Natural killer cell treated with Interleukin-12 subunit alpha and Interleukin-12 subunit beta and Interleukin-15 and Interleukin-18, amount 100 ng/mL, for 72 hours (primary cell): ENCODE data around the gene DDX31. TPM values are rescaled to one million over a fixed set of nuclear protein-coding genes. Genes with fewer than 3 reads are reported as not detected.
A peak's percentile ranks its signal among the peaks of the same experiment; 100 is the strongest.

ENCODE experiments used
- ATAC-seq, 2 donors: fragments of 150-1000 bp; cut with Tn5 transposase in 1 of 2; sonication (Bioruptor Pico), chemical (Tn5 transposase) in 1 of 2; 2 replicates each; pipeline ENCODE4 v1.10.0; 2021
- DNase-seq: peaks from one replicate; pipeline ENCODE4 v3.0.0; 2022; ENCODE audit warnings: low spot score
- H3K27ac Mint-ChIP-seq, 2 donors: 1 replicate in 1 of 2; 2 replicates in 1 of 2; pipeline ENCODE4 v1.8.0; 2022; ENCODE audit warnings: mixed read lengths in 2 of 2, mild to moderate bottlenecking in 1 of 2, moderate library complexity in 1 of 2
- H3K27me3 Mint-ChIP-seq, 2 donors: 1 replicate in 1 of 2; 2 replicates in 1 of 2; pipeline ENCODE4 v1.8.0; 2022; ENCODE audit warnings: mixed read lengths in 2 of 2
- H3K36me3 Mint-ChIP-seq: one replicate; pipeline ENCODE4 v1.8.0; 2022; ENCODE audit warnings: mixed read lengths
- H3K4me1 Mint-ChIP-seq, 2 donors: 1 replicate in 1 of 2; 2 replicates in 1 of 2; pipeline ENCODE4 v1.8.0; 2022; ENCODE audit warnings: low read depth in 2 of 2, mixed read lengths in 2 of 2, mild to moderate bottlenecking in 1 of 2
- H3K4me3 Mint-ChIP-seq: one replicate; pipeline ENCODE4 v1.8.0; 2022; ENCODE audit warnings: mixed read lengths
- H3K9me3 Mint-ChIP-seq: 2 replicates; pipeline ENCODE4 v1.8.0; 2022; ENCODE audit warnings: mixed read lengths
- total RNA-seq, 2 donors: library from RNA; stranded (reverse); gene quantifications; one replicate each; pipeline ENCODE4 v1.2.3, GENCODE V29; 2022

Gene DDX31
- total RNA-seq, 2 donors from 2014 or later, result 17.6 to 31.0 TPM

DNA sequence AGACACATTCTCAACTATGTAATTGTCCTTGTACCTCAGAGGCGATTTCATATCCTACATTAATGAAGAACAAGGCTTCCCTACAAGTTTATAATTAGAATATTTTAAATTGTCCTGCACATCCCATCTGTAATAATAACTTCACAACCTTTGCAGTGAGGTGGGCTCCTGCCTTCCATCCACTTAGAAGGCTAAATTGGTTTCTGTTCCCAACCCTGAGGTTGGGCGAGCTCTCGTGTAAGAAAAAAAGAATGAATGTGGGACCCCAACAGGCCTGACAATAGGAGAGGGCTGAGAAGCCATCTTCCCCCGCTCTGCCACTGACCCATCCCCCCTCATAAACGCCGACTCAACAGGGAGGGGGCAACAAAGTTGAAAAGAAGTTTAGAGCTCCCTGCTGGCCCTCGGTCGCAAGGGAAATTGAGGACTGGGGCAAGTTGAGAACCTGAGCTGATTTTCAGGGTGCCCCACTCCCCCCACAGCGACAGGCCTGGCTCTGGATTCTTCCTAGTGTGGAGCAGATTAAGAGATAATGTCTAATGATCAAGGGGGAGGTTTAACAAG lies 78.0 kb downstream of the DDX31 start:
- Mint-ChIP-seq H3K9me3 (no peaks in the 10 kb centered on the region), H3K27me3 (peaks cover 22% of the 10 kb centered on the region in 2 donors), H3K27ac (no peak overlapping the region), H3K4me3 (no peak overlapping the region), H3K36me3 (peaks cover 6% of the 10 kb centered on the region), H3K4me1 (peaks cover 6 to 11% of the 10 kb centered on the region in 2 donors)
- no peak for ATAC-seq
- DNase-seq, result no peak

DNA sequence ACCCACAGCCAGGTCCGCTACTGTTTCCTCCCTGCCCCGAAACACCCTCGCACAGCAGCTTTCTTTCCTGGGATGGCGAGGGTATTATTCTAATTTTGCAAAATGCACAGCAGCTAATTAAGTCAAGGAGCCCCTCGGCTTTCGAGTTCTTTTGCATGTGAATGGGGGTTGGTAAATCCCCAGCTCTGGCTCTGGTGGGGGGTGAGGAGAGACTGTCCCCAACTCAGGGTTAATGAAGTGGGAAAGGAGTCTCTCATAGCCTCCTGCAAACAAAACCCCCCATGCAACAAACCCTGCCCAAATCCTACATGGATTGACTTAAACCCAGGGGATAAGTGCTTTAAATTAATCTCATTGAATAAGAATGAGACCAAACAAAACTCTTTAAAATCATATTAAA lies 78.5 kb downstream of the DDX31 start:
- ATAC-seq, result no peak
- no peak overlapping the region for H3K27ac Mint-ChIP-seq

DNA sequence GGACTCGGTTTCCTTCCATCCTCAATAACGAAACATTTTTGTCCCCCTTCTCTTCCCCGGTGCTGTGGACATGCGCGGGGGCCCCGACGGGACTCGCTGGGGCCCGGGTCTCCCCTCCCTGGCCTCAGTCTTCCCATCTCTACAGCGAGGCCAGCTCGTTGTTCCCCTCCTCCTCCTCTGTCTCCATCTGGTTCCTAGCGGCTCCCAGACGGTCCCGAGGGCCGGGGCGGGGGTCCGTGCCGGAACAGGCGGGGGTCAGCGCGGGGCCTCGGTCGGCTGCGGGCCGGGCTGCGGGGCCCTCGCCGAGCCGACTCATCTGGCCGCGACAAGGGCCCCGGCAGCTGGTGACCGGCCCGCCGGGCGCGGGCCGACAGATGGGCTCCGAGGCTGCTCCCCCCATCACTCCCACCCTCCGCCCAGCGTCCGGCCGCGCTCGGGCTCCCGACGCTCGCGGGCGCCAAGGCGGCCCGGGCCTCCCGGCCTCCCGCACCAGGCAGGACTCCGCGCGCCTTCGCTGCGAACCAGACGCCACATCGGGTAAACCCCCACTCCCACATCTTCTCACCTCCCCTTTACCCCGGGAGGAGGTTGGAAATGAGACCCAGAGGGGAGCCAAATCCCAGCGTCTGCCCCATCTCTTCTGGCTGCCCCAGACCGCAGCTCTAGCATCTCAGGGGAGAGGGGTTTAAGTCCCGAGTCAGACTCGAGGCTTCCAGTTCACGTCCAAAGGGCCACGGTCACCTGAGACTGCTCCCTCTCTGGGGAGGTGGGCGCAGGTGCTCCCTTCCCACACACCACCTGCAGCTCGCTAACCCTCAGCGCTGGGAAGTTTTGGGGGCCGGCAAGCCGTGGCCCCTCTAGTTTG lies 79.2 kb downstream of the DDX31 start:
- no peak for ATAC-seq

More for the DNA sequence above, 78.5 kb downstream of the DDX31 start:
- Mint-ChIP-seq H3K36me3 (peaks cover 7% of the 10 kb centered on the region), H3K27me3 (peaks cover 24 to 26% of the 10 kb centered on the region in 2 donors), H3K4me1 (peaks cover 4 to 8% of the 10 kb centered on the region in 2 donors), H3K4me3 (no peak overlapping the region), H3K9me3 (no peaks in the 10 kb centered on the region)
- no peak for DNase-seq

DNA sequence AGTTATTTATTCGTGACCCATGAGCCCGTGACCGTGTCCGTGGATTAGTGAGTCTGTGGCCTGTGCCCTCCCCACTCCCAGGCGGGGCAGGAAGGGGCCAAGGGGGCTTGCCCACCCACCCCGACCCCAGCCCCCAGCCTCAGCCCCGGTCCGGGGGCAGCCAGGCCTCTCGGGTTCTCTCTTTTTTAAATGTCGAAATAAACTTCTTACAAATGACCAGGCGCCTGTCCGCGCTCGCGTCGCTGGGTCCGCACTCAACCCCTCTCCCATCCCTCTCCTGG lies 79.8 kb downstream of the DDX31 start:
- peaks cover 6 to 9% of the 10 kb centered on the region in 2 donors for H3K4me1 Mint-ChIP-seq
- H3K36me3 Mint-ChIP-seq, result peaks cover 11% of the 10 kb centered on the region
- H3K9me3 Mint-ChIP-seq, result no peaks in the 10 kb centered on the region
- no peak for ATAC-seq
- DNase-seq, result no peak
- H3K27ac Mint-ChIP-seq, result no peak overlapping the region
- H3K27me3 Mint-ChIP-seq, result peaks cover 31 to 34% of the 10 kb centered on the region in 2 donors
- H3K4me3 Mint-ChIP-seq, result no peak overlapping the region

More for the DNA sequence above, 79.2 kb downstream of the DDX31 start:
- Mint-ChIP-seq H3K4me3 (no peak overlapping the region), H3K4me1 (peaks cover 6 to 9% of the 10 kb centered on the region in 2 donors), H3K27ac (no peak overlapping the region), H3K36me3 (peaks cover 11% of the 10 kb centered on the region), H3K9me3 (no peaks in the 10 kb centered on the region), H3K27me3 (peaks cover 31 to 33% of the 10 kb centered on the region in 2 donors)
- DNase-seq, result no peak

DNA sequence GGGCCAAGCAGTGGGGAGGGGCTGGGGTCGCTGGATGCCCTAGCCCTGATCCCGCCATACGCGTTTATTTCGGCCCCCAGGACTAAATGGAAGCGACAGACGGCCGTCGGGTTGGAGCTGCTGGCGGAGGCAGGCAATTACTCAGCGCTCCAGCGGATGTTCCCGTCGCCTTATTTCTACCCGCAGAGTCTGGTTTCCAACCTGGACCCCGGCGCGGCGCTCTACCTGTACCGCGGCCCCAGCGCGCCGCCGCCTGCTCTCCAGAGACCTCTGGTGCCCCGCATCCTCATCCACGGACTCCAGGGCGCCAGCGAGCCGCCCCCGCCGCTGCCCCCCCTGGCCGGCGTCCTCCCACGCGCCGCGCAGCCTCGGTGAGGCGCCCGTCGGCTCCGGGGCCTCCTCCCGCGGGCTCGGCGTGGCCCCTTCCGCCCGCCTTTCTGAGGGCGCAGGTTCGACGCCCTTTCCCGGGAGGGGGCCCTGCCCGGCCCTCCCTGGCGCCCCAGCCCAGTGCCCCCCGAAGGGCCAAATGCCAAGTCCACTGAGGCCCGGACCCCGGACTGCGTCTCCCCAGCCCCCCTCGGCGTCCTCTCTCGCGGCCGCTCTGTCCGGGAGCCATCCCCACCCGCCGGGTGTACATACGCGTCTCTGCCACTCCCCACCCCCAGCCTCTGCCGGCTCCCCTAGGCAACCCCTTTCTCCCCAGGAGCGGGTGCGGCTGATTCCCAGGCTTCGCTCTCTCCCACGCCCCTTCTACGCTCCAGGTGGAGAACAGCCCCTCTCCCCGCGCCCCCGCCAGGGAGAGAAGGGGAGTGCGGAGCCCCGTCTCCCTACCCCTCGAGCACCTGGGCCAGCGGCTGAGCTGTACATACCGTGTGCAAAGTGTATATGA lies 80.4 kb downstream of the DDX31 start:
- DNase-seq (peak; percentile 40), ATAC-seq (peak; percentile 10 to 37)
- no peaks in the 10 kb centered on the region for H3K9me3 Mint-ChIP-seq
- H3K27me3 Mint-ChIP-seq, result peaks cover 36 to 40% of the 10 kb centered on the region in 2 donors
- H3K4me1 Mint-ChIP-seq, result peaks cover 6 to 9% of the 10 kb centered on the region in 2 donors
- peaks cover 11% of the 10 kb centered on the region for H3K36me3 Mint-ChIP-seq
- no peak overlapping the region for H3K27ac Mint-ChIP-seq
- H3K4me3 Mint-ChIP-seq, result no peak overlapping the region

DNA sequence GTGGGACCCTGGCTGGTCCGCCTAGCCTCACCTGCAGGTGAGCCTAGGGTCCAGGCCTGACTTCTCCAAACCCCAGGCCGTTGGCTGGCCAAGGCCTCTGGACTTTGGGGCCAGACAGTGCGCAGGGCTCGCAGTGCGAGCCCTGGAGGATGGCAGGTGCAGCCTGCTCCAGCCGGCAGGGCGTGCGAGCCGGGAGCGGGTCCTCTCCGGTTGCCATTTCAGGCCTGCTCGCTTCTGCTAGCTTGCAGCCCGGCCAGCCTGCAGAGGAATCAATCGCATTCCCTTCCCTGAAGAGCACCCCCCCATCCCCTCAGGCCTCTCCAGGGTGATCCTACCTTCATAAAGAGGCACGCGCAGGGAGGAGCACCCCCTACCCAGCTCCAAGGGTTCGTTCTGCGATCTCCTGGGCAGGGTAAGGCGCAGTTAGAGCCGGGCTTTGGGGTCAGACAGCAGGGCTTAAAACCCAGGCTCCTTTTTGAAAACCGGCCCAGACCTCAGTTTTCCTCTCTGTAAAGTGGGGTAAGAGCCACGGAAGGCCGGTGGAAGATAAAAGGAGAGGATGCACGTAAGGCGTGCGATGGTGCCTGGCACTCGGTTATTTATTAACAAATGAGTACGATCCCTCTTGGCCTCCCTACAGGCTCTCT lies 81.2 kb downstream of the DDX31 start:
- DNase-seq, result peak; percentile 54
- ATAC-seq, result no peak
- Mint-ChIP-seq H3K27me3 (peaks cover 39 to 48% of the 10 kb centered on the region in 2 donors), H3K9me3 (no peaks in the 10 kb centered on the region), H3K4me1 (peaks cover 6 to 13% of the 10 kb centered on the region in 2 donors), H3K27ac (no peak overlapping the region), H3K36me3 (peaks cover 5% of the 10 kb centered on the region), H3K4me3 (no peak overlapping the region)

DNA sequence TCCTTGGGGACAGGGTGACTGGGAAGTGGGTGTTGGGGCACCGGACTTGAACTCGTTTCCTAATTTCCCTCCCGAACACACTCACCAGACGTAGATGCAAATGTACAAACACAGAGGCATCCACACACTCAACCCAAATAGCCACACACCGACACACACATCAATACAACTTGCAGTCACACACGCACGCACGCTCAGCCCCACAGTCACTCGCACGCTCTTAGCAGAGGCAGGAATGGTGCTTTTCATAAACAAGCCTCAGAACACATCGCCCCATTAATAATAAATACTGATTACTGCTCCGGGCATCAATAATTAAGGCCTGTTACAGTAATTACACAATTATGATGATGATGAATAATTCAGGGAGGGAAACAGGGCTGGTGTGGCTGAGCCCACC lies 81.7 kb downstream of the DDX31 start:
- H3K36me3 Mint-ChIP-seq, result peaks cover 5% of the 10 kb centered on the region
- H3K27me3 Mint-ChIP-seq, result peaks cover 42 to 53% of the 10 kb centered on the region in 2 donors
- no peak for DNase-seq

DNA sequence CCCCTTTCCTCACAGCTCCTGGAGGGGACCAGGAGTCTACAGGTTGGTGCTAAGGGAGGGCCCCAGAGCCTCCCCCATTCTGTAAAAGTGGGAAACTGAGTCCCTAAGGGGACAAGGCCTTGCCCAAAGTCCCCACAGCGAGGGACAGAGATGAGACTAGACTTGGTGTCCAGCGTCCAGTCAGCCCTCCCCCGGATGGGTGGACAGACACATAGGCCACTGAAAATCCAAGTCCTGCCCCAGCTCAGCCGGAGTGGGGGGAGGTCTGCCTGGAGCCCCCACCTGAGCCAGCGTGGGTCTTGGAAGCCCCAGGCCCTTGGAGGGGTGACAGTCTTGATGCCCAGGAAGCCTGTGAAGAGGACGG lies 82.2 kb downstream of the DDX31 start:
- H3K27ac Mint-ChIP-seq, result no peak overlapping the region
- peaks cover 45 to 55% of the 10 kb centered on the region in 2 donors for H3K27me3 Mint-ChIP-seq
- no peak for ATAC-seq
- H3K9me3 Mint-ChIP-seq, result no peaks in the 10 kb centered on the region
- peaks cover 5% of the 10 kb centered on the region for H3K36me3 Mint-ChIP-seq
- H3K4me1 Mint-ChIP-seq, result peaks cover 6 to 13% of the 10 kb centered on the region in 2 donors
- no peak overlapping the region for H3K4me3 Mint-ChIP-seq
- no peak for DNase-seq

More for the DNA sequence above, 81.7 kb downstream of the DDX31 start:
- no peak for ATAC-seq
- no peak overlapping the region for H3K27ac Mint-ChIP-seq
- H3K4me1 Mint-ChIP-seq, result peaks cover 6 to 13% of the 10 kb centered on the region in 2 donors
- H3K4me3 Mint-ChIP-seq, result no peak overlapping the region
- H3K9me3 Mint-ChIP-seq, result no peaks in the 10 kb centered on the region

DNA sequence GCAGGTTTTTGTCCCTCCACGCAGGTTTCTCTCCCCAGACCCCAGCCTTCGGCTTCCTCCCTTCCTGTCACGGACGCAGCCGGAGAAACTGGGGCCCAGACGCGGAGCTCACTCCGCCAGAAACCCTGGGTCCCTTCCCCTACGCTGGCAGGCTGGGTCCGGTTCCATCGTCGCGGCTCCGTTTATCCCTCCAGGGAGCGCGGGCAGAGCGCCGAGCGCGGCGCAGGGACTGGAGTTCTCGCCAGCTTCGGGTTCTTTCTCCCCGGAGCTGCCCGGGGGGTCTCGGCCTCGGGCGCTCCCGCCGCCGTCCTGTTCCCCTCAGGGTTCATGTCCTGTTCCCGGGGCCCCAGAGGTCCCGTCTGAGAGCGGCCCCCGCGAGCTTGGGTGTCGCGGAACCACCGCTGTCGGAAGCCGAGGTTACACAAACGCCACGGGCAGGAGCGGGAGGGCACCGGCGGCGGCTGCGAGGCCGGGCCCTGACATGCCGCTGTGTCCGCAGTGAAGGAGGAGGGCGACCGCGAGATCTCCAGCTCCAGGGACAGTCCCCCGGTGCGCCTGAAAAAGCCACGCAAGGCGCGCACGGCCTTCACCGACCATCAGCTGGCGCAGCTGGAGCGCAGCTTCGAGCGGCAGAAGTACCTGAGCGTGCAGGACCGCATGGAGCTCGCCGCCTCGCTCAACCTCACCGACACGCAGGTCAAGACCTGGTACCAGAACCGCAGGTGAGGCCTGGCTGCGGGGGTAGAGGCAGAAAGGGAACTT lies 82.8 kb downstream of the DDX31 start:
- Mint-ChIP-seq H3K27me3 (peaks cover 43 to 51% of the 10 kb centered on the region in 2 donors), H3K4me1 (peaks cover 6 to 13% of the 10 kb centered on the region in 2 donors), H3K9me3 (no peaks in the 10 kb centered on the region), H3K27ac (no peak overlapping the region), H3K36me3 (peaks cover 5% of the 10 kb centered on the region), H3K4me3 (no peak overlapping the region)
- ATAC-seq (no peak), DNase-seq (no peak)

DNA sequence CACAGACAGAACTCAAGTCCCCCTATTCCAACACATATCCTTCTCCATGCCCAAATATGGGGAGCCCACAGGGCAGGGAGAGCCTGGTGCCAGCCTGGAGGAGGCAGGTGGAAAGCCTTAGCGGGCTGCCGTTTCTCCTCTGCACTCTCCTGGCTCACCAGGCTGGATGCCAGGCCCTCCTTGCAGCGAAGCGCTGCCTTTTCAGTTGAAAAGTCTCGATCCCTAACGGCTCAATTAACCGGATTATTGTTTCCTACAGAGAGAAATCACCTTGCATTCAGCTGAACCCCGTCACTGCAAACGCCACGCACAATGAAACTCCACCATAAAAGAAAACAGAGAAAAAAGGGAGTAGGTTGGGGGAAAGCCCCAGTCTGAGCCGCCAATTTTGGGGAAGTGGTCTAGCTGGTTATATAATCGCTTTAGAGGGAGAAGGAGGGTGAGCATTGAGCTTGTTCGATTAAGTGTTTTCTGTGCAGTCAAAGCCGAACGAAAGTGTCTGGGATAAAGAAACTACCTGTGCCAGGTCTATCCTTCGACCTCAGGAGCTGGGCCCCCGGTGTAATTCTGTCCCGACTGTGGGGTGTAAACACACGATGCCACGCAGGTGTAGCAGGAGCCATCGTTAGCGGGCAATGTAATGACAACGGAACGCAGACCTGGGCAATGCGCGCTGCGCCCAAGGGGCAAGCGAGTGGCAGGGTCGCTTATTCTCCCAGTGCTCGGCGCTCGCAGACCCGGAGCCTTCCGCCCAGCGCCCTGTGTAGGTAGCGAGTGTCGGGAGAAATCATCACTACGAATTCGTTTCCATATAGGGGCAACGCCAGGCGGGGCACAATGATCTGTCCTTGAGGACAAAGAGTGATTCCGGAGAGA lies 83.6 kb downstream of the DDX31 start:
- no peak for DNase-seq
- Mint-ChIP-seq H3K4me1 (peaks cover 12 to 18% of the 10 kb centered on the region in 2 donors), H3K9me3 (no peaks in the 10 kb centered on the region), H3K27ac (no peak overlapping the region), H3K36me3 (peaks cover 5% of the 10 kb centered on the region), H3K4me3 (no peak overlapping the region), H3K27me3 (peaks cover 43 to 47% of the 10 kb centered on the region in 2 donors)
- ATAC-seq, result no peak

DNA sequence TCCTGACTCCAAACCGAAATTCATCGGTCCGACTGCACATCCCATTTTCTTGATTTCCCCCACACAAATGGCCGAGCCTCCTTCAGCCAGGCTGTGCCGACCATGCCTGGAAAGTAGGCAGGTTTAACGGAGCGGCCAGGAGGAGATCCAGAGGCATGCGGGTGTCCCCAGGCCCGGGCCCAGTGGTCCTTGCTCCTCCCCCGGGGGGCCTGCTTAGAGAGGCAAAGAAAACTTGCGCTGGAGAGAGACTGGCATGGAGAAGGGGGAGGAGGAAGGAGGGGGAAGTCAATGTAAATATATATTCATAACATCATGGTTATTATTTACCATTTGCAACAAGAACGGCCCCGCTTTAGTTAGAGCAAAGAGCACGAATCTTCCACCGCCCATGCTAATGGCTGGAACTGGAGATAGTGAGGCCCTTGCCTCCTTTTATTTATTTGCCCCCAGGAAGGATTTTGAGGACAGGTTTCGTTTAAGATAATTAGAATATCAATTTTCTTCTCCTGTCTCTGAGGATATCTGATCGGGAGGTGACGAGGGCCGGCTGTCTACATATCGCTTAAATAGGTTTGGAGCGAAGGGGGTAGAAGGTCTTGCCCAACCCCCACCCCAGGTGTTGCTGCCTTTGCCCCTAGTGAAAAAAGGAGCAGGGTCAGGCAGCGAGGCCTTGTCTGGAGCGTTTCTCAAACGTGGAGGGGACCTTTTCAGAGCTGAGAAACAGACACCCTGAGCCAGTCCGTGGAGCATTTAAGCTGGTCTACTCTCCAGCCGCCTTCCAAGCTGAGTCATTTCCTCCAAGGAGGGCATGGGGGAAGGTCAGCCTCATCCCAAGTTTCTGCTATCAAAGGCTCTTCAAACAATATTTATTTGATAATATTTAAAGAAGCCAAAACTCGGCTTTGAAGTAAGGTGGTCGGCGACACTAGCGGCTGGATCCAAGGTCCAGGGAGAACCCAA lies 84.9 kb downstream of the DDX31 start:
- Mint-ChIP-seq H3K9me3 (no peaks in the 10 kb centered on the region), H3K4me3 (no peak overlapping the region), H3K27me3 (peaks cover 40 to 49% of the 10 kb centered on the region in 2 donors), H3K27ac (no peak overlapping the region), H3K4me1 (peaks cover 13 to 17% of the 10 kb centered on the region in 2 donors), H3K36me3 (peaks cover 5% of the 10 kb centered on the region)
- ATAC-seq (no peak), DNase-seq (no peak)
